GM19463 (cell line): ENCODE results near the gene ATP5PB.

Experiments used
- ATAC-seq: cut with Tn5 transposase; IDR thresholded peaks from one replicate; pipeline ENCODE4 v1.9.1; 2021; ENCODE audit warnings: mild to moderate bottlenecking, moderate library complexity; ENCODE audit not compliant: unreplicated experiment

The ATP5PB gene

DNA sequence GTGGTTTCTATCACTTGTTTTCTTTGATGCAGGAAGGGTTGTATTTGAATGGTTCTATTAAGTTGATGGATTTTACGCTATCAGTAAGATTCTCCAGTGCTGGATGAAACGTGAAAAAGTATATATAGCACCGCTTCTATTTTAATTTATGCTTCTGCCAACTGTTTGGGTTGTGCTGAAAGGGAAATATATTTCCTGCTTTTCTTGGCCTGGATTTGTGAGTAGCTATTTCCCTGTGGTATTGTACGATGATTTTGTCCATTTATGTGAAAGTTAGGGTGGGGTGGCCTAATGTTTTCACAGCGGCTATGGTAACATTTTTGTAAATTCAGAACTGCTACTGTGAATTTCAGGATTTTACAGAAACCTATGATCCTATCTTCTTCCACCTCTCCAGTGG lies 24.8 kb downstream of the ATP5PB start:
- no peak for ATAC-seq

DNA sequence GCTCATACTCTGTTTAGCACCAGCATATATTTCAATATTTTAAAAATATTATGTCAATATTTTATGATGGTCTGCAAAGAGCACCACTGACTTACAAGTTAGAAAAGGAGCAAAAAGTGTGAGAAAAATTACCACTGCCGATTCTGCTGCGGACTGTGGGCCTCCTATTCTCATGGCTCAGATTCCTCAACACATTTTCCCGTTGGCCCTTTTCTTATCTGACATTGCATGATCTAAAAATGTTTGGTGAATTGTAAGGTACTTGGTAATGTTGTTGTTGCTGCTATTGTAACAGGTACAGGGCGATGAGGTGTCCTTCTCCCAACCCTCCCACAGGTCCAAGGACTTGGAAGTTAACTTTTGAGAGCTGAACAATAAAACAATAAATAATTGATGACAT lies 25.3 kb downstream of the ATP5PB start:
- ATAC-seq: no peak

DNA sequence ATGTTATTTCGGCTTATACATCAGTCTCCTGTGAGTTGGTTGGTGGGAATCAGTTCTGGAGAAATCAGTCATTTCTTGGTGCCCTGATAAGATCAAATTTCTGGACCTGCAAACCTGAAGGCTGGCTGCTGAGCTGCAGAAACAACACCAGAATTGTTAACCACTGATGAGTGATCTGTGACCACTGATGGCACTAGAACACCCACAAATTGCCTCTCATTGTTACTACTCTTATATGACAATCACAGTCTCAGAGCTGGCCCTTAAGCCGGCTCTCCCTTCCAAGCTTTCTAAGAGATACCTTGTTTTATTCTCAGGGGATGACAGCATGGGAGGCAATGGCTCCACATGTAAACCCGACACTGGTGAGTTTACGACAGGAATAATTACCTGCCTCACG lies 26.4 kb downstream of the ATP5PB start:
- ATAC-seq: no peak

DNA sequence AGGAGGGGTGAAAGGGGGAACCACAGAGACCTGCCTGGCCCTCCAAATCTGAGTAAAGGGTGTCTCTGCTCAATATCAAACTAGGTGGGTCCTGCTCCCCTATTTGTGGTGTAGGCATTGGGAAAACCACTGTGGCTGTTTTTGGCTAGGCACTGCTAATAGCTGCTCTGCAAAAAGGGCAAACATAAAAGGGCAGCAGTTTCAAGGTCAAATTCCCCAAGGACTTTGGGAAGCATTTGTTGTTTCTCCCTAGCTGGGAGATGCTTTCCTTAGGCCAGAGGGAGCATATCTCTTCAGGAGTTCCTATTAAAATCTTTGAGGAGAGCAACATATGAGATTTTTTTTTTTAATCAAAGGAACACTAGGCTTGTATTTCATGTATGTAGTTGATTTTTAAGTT lies 26.9 kb downstream of the ATP5PB start:
- ATAC-seq: no peak

DNA sequence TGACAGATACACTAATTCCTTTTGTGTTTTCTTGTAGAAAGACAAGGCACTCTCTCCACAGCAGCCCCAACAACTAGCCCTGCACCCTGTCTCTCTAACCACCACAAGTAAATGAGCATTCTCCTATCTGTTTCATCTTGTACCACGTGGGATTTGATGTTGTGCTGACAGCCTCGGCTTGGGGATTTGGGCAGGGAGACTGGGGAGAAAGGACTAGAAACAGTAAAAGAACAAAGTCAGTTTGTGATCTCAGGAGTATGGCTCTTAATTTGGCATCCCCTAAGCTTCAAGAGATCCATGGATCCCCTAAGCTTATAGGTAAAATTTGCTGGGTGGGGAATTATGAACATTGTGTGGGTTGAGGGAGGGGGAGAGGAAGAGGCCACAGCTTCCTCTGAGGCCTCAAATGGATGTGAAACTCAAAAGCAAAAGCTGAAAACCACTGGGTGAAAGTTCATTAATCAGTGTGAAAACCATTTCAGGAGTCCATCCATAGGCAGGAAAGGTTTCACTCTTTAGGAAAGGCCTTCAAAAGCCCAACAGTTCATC lies 27.6 kb downstream of the ATP5PB start:
- ATAC-seq: peak; percentile 71

DNA sequence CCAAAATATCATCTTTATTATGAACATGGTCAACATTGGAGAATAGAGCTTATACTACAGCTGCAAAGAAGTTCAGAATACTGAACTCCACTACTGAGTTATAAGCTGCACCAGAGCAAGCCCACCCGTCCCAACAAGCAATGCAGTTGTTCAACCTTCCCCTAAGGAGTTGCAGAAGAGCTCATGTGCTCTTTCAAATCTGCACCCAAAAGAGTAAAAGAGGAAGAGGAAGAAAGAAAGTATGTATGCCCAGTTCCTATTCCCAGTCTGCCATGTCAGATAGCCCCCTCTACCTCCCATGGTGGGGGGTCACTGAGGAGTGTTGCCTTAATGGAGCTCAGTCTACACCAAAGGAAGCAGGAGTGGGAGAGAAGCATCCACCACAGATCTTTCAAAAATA lies 31.4 kb downstream of the ATP5PB start:
- no peak for ATAC-seq

DNA sequence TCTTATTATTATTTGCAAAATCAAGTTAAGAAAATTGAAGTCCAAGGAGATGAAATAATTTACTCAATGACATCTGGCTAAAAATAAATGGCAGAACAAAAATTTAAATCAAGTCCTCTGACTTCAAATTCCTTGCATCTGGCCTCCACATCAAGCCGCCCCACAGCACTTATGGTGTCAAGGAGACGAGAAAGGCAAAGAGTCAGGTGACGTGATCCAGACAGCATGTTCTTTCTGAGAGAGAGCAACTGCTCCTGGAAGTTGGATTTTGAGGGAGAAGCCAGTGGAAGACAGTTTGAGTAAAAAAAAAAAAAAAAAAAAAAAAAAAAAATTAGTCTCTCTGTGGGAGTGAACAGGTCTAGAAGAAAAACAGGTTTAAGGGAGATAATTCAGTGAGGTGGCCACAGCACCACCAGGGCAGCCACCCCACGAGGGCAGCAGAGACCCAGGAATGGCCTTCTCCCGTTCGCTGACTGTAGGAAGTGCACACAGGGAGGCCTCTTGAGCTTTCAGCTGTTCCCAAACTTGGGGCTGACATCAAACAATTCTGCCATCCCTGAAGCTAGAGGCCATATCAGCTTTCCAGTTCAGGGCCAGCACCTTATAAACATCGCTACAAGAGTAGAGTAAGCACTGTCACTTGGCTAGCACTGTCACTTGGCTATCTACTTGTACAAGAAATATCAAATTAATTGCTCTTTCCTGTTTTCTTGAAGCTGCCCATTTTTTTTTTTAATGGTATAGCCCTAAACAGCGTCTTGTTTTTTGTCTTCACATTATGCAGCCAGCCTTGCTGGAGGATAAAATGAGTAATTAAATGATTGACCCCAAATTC lies 32.3 kb downstream of the ATP5PB start:
- no peak for ATAC-seq

DNA sequence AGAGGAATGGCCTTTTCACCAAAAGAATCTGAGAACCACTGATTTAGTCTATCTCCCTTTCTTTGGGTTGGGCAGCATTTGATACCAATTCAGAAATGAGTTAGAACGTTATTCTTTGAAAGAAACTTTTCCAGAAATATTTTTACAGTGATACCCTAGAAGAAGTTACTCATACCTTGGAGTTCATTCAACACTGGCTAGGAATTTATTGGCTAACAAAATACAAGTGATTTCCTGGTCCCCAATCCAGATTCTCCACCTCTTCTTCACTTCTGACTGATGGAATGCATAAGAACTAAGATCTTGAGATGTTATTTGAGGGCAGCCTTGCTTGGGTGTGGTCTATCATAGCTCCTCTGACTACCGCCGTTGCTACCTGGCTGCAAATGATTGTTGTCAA lies 33.9 kb downstream of the ATP5PB start:
- ATAC-seq: no peak

DNA sequence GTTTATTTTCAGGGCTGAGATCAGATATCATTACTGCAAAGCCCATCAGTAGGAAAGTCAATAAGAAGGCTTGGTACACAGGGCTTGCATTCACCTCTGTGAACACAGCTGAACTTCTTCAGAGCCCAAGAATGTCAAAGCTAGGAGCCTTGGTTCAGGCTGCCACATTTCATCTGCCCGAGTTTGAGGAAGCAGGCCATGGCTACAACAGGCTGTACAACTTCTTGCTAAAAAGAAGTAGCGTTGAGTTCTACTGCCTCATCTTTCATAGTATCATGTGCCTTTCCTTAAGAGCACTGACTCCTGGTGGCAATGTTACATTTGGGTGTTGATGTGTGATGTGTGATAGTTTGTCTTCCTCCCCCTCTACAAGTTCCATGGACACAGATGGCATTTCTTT lies 34.6 kb downstream of the ATP5PB start:
- ATAC-seq: no peak

DNA sequence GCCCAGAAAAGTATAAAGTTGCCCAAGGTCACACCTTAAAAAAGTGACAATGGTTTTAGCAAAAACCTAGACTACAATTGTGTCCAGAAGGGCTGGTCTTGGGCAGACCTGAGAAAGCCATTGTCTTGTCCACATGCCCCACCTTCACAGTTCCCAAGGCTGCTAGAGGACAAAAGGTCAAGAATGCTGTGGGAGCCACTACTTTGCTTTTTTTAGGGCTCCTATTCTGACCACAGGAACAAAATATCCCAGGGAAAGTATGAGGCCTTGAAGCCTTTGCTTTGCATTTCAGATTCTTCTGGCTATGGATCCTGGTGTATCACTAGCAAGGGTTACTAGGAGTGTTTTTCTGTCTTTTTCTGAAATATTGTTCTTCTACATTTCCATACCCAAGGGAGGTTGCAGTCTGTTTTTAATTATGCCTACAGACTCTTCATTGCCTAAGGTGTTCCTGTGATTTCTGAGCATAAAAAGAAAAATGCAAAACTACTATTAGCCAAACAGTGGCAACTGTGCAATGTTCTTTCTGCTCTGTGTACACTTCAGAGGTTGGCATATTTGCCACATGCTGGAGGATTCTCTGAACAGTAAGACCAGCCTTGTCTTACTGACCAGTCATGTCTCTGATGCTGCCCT lies 35.2 kb downstream of the ATP5PB start:
- no peak for ATAC-seq

DNA sequence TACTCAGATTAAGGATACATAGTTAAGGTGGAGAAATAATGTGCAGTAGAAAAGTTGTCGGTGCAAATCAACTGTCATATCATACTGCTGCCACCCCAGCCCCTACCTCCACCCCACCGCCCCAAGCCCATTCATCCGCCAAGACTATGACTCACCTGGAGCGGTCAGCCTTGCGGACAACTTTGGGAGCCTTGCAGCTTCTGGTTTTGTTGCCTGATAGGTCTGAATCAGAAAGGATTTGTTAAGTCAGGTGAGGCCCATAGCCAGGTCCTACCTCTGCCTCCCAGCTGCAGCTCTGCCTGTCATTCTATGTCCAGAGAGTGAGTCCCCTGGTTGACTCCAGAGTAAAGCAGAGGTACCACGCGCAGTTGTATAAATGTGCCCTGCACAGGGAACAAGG lies 37.2 kb downstream of the ATP5PB start:
- no peak for ATAC-seq

DNA sequence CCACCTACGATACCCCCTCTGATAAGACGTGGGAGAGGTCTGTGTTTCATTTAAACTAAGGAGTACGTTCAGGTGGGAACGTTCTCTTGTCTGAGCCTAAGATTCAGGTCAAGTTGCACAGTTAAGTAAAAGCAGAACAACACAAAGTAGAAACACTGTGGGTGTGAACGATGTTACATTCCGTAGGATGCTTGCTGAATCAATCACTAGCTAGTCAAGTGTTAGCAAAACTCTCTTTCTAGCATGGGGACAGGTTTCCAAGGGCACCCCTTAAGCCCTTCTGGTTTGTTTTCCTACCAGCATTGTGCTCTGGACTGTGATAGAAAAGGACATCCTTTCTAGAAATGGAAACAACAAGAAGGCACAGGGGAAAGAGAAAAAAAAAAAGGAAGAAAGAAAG lies 37.9 kb downstream of the ATP5PB start:
- ATAC-seq: no peak

DNA sequence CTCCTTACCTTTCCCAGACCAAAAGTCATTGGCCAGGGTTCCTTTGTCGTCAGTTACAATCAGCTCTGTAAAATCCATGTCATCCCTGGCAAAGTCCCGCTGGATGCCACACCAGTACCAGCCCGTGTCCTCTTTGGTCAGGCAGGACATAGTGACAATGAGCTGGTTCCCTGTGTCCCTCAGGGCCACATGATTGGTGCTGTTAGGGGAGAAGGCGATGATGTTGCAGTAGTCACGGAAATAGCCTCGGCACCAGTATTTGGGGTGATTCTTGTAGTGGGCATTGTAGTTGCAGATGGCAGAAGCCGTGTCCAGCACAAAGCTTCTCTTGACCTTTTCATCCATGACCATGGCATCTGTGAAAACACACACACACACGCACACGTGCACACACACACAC lies 39.4 kb downstream of the ATP5PB start:
- ATAC-seq: no peak

DNA sequence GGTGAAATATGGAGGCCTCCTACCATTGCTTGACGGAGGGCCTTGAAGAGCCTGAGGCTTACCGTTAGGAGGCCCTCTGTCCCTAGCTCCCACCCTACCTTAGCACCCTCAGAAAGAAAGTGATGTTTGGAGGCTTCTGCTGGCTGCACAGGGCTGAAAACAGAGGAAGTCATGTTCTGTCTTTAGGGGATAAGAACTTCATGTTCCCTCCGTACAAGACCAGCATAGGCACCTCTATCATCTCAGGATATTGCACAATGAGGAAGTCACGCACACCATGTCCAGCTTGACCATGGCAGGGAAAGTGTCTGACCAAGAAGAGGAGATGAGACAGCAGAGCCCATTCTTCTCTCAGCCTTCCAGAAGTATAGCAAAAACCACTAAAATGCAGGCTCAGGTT lies 40.3 kb downstream of the ATP5PB start:
- ATAC-seq: no peak

DNA sequence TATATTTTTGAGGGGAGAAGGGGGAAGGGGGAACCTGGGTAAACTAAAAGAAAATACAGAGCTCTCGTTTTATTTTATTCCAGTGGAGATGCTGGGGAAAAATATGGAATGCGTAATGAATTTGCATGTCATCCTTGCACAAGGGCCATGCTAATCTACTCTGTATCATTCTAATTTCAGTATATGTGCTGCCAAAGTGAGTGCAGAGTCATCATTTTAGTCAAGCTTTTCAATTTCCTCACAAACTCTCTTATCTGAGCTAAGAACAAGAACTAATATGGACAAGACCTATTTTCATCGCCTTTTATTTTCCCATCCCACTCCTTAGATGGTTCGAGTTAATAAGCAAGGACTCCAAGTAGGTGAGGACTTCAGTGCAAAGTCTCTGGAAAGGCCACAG lies 41.0 kb downstream of the ATP5PB start:
- ATAC-seq: no peak

DNA sequence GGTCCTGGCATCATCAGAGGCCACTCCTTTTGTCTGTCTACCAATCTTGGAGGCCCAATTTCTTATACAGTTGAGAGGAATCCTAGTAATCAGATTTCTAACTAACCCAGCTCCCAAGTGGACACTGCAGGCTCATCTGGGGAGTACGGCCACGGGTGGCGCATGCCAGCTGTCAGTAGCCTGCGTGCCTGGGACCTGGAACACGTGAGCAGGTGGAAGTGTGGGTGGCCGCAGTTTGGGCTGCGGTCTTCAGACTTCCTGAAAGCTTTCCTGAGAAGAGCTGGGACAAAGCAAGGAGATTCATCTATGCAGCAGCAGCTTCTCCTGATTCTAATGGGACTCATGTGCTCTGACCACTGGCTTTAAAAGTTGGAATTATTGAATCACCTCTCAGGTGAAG lies 41.8 kb downstream of the ATP5PB start:
- ATAC-seq: no peak

DNA sequence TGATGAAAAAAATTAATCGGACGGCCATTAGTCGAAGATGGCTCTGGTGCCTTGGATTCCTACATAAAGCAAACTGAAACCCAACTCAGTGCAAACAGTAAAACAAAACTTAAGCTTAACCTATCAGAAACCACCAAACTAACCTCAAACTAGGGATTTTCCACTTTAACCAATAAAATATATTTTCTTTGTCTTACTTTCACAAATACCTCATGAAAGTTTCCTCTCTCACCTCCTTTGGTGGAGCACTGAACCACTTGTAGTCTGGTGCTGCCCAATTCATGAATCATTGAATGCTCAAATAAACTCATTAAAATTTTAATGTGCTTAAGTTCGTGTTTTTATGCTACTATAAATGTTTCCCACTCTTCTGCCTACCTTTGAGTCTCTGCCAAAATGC lies 47.1 kb downstream of the ATP5PB start:
- no peak for ATAC-seq

DNA sequence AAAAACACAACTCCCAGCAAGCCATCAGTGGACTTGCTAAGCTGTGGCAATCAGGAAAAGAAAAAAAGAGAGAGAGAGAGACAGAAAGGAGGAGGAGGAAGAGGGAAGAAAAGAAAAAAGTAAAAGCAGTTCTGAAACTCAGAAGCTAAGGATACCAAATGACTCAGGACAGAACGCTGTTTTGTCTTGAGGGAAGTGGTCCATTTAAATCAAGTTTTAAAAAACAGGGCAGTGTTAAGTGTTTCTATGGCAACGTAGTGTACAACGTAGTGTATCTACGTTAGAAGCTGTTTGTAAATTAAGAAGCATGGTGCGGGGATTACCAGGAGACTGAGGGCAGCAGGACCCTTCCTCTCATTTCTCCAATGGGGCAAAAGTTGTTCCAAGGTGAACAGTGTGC lies 48.3 kb downstream of the ATP5PB start:
- no peak for ATAC-seq

DNA sequence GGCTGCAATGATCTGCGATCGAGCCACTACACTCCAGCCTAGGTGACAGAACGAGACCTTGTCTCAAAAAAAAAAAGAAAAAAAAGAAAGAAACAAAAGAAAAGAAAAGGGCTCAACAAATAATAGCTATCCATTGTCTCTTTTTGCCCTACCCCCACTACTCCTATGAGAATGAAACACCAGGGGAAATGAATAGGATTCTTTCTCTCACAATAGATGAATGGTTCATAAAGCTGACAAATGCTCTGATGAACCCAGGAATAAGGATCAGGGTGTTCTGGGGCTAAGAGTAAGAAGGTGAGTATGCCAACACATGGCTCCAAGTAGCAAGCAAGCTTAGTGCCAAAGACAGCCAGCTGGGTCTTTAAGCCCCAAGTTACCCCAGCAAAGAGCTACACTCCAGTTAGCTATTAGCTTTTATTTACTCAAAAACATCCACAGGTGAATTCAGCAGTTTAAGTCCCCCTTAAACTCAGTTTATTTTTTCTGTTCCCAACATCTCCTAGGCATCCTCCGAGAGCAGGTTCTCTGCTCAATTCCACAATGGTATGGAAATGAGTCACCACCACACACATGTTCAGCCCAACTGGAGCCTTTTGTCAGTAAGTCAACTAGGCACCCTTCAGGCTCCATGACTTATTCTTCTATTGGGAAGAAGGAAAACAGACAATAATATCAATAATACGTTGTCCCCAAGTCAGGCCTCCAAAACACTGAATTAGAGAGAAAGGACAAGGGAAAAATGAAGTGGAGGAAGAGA lies 49.9 kb downstream of the ATP5PB start:
- no peak for ATAC-seq

DNA sequence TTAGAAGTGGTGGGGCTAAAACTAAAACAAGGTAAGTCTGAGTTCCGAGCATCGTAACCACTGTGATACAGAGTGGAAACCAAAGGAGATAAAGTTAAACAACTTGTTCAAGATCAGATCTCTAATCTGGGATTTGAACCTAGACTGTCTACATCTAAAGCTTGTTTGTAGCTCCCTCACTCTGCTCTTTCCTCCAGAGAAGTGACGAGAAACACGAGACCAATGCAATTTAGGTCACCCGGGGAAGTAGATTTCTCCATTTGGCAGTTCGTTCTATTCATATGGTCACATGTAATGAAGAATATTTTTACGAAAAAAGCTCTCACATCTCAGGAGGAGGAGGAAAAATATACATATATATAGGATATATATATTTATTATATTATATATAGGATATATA lies 52.4 kb downstream of the ATP5PB start:
- ATAC-seq: no peak

DNA sequence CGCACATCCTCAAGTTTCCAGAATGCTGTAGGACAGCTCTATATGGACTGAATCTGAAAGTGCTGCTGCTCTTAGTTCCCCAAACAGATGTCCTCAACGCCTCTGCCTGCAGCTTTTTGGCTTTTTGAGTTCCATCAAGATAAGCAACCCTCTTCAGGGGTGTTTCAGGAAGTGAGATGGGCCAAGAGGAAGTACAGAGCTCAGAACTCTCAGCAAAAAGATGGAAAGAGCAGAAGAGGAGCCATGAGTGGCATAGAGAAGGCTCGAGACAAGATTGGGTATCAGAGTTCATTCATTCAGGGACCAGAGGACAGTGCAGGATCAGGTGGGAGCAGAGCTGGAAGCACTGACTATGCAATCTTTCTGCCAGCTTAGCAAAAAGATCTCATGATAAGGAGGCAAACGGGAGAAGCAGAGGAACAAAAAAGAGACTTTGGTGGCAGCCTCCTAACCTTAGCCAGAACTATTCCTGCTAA lies 54.4 kb downstream of the ATP5PB start, which contains the start of the genes ADORA3 and TMIGD3:
ADORA3 (minus strand) TSS at position 49 of the 476 bp plus-strand sequence. CDS start 279 bp downstream, outside the sequence.
TMIGD3 (minus strand) TSS at position 49 of the 476 bp plus-strand sequence. CDS start 279 bp downstream, outside the sequence.
- ATAC-seq: no peak
